ENCODE results near the gene PLXNA2. TPM values are rescaled to one million over a fixed set of nuclear protein-coding genes. Genes with fewer than 3 reads are reported as not detected.

Gene PLXNA2
- polyA plus RNA-seq, 4 donors, result 10.7 to 17.8 (median 12.8) TPM

- WGBS, 3 donors, result 27 to 60% (median 35%) methylated on average over 4 of the region's 4 CpGs
Observed at GRCh38 chr1:208100106-208100505, 144.1 kb downstream of the PLXNA2 start.

GRCh38 chr1:208098773-208099172 lies 145.4 kb downstream of the PLXNA2 start:
- no peak for DNase-seq
- Histone ChIP-seq H3K36me3 (ENCODE audit: control insufficient read depth in 3 of 3, insufficient read depth in 2 of 3, low read depth in 1 of 3, low read length in 3 of 3) (peaks cover 0 to 24% (median 15%) of the 10 kb centered on the region in 3 donors), H3K4me3 (ENCODE audit: low read depth in 1 of 3, low read length in 3 of 3) (no peak overlapping the region), H3K4me1 (ENCODE audit: control insufficient read depth in 3 of 3, insufficient read depth in 2 of 3, low read depth in 1 of 3, low read length in 2 of 3) (peaks cover 4 to 31% (median 8%) of the 10 kb centered on the region in 3 donors), H3K27ac (ENCODE audit: low read depth in 1 of 3, low read length in 2 of 3) (no peak overlapping the region), H3K9me3 (ENCODE audit: control insufficient read depth in 2 of 2, insufficient read depth in 1 of 2, low read depth in 1 of 2, low read length in 1 of 2) (no peaks in the 10 kb centered on the region), H3K27me3 (ENCODE audit: control insufficient read depth in 3 of 3, insufficient read depth in 3 of 3, low read length in 3 of 3) (peaks cover 0 to 7% (median 0%) of the 10 kb centered on the region in 3 donors)
- no peak for FAIRE-seq
- WGBS, 3 donors, result 66 to 82% (median 72%) methylated on average over 7 of the region's 7 CpGs

More at GRCh38 chr1:208100106-208100505, 144.1 kb downstream of the PLXNA2 start:
- peaks cover 0 to 7% (median 0%) of the 10 kb centered on the region in 3 donors for H3K27me3 ChIP-seq (ENCODE audit: control insufficient read depth in 3 of 3, insufficient read depth in 3 of 3, low read length in 3 of 3)
- FAIRE-seq (no peak), DNase-seq (peak in 1 of 2 donors; percentile 54)
- H3K9me3 ChIP-seq (ENCODE audit: control insufficient read depth in 2 of 2, insufficient read depth in 1 of 2, low read depth in 1 of 2, low read length in 1 of 2), result no peaks in the 10 kb centered on the region
- H3K36me3 ChIP-seq (ENCODE audit: control insufficient read depth in 3 of 3, insufficient read depth in 2 of 3, low read depth in 1 of 3, low read length in 3 of 3), result peaks cover 0 to 23% (median 10%) of the 10 kb centered on the region in 3 donors
- no peak overlapping the region for H3K4me3 ChIP-seq (ENCODE audit: low read depth in 1 of 3, low read length in 3 of 3)
- H3K27ac ChIP-seq (ENCODE audit: low read depth in 1 of 3, low read length in 2 of 3), result no peak overlapping the region
- peaks cover 4 to 35% (median 11%) of the 10 kb centered on the region in 3 donors for H3K4me1 ChIP-seq (ENCODE audit: control insufficient read depth in 3 of 3, insufficient read depth in 2 of 3, low read depth in 1 of 3, low read length in 2 of 3)

GRCh38 chr1:208093754-208094719 lies 150.1 kb downstream of the PLXNA2 start:
- peaks cover 0 to 30% (median 27%) of the 10 kb centered on the region in 3 donors for H3K36me3 ChIP-seq (ENCODE audit: control insufficient read depth in 3 of 3, insufficient read depth in 2 of 3, low read depth in 1 of 3, low read length in 3 of 3)

GRCh38 chr1:208093046-208093445 lies 151.1 kb downstream of the PLXNA2 start:
- no peaks in the 10 kb centered on the region for H3K4me1 ChIP-seq (ENCODE audit: control insufficient read depth in 3 of 3, insufficient read depth in 2 of 3, low read depth in 1 of 3, low read length in 2 of 3)
- H3K27me3 ChIP-seq (ENCODE audit: control insufficient read depth in 3 of 3, insufficient read depth in 3 of 3, low read length in 3 of 3), result peaks cover 0 to 6% (median 0%) of the 10 kb centered on the region in 3 donors
- no peaks in the 10 kb centered on the region for H3K9me3 ChIP-seq (ENCODE audit: control insufficient read depth in 2 of 2, insufficient read depth in 1 of 2, low read depth in 1 of 2, low read length in 1 of 2)
- no peak overlapping the region for H3K27ac ChIP-seq (ENCODE audit: low read depth in 1 of 3, low read length in 2 of 3)
- H3K4me3 ChIP-seq (ENCODE audit: low read depth in 1 of 3, low read length in 3 of 3), result no peak overlapping the region
- FAIRE-seq, result no peak
- H3K36me3 ChIP-seq (ENCODE audit: control insufficient read depth in 3 of 3, insufficient read depth in 2 of 3, low read depth in 1 of 3, low read length in 3 of 3), result peaks cover 0 to 30% (median 26%) of the 10 kb centered on the region in 3 donors
- 92 to 97% (median 95%) methylated on average over 3 of the region's 3 CpGs for WGBS, 3 donors
- DNase-seq, result no peak

More at GRCh38 chr1:208093754-208094719, 150.1 kb downstream of the PLXNA2 start:
- DNase-seq, result peak; percentile 55 to 65
- Histone ChIP-seq H3K27me3 (ENCODE audit: control insufficient read depth in 3 of 3, insufficient read depth in 3 of 3, low read length in 3 of 3) (peaks cover 0 to 9% (median 0%) of the 10 kb centered on the region in 3 donors), H3K4me1 (ENCODE audit: control insufficient read depth in 3 of 3, insufficient read depth in 2 of 3, low read depth in 1 of 3, low read length in 2 of 3) (no peaks in the 10 kb centered on the region), H3K27ac (ENCODE audit: low read depth in 1 of 3, low read length in 2 of 3) (no peak overlapping the region), H3K4me3 (ENCODE audit: low read depth in 1 of 3, low read length in 3 of 3) (no peak overlapping the region), H3K9me3 (ENCODE audit: control insufficient read depth in 2 of 2, insufficient read depth in 1 of 2, low read depth in 1 of 2, low read length in 1 of 2) (no peaks in the 10 kb centered on the region)
- FAIRE-seq, result no peak
- 52 to 58% (median 53%) methylated on average over 4 of the region's 4 CpGs for WGBS, 3 donors

- no peak for FAIRE-seq
- 65 to 90% (median 78%) methylated on average over 9 of the region's 9 CpGs for WGBS, 3 donors
- no peak overlapping the region for H3K27ac ChIP-seq (ENCODE audit: low read depth in 1 of 3, low read length in 2 of 3)
Observed at GRCh38 chr1:208090388-208091301, 153.5 kb downstream of the PLXNA2 start.

GRCh38 chr1:208089761-208090370 lies 154.3 kb downstream of the PLXNA2 start:
- H3K27me3 ChIP-seq (ENCODE audit: control insufficient read depth in 3 of 3, insufficient read depth in 3 of 3, low read length in 3 of 3), result peaks cover 0 to 21% (median 0%) of the 10 kb centered on the region in 3 donors
- H3K27ac ChIP-seq (ENCODE audit: low read depth in 1 of 3, low read length in 2 of 3), result no peak overlapping the region
- H3K36me3 ChIP-seq (ENCODE audit: control insufficient read depth in 3 of 3, insufficient read depth in 2 of 3, low read depth in 1 of 3, low read length in 3 of 3), result peaks cover 0 to 25% (median 22%) of the 10 kb centered on the region in 3 donors
- no peaks in the 10 kb centered on the region for H3K9me3 ChIP-seq (ENCODE audit: control insufficient read depth in 2 of 2, insufficient read depth in 1 of 2, low read depth in 1 of 2, low read length in 1 of 2)
- H3K4me1 ChIP-seq (ENCODE audit: control insufficient read depth in 3 of 3, insufficient read depth in 2 of 3, low read depth in 1 of 3, low read length in 2 of 3), result peaks cover 0 to 3% (median 3%) of the 10 kb centered on the region in 3 donors
- DNase-seq (no peak), FAIRE-seq (no peak)
- 56 to 87% (median 85%) methylated on average over 6 of the region's 6 CpGs for WGBS, 3 donors
- no peak overlapping the region for H3K4me3 ChIP-seq (ENCODE audit: low read depth in 1 of 3, low read length in 3 of 3)

More at GRCh38 chr1:208090388-208091301, 153.5 kb downstream of the PLXNA2 start:
- Histone ChIP-seq H3K36me3 (ENCODE audit: control insufficient read depth in 3 of 3, insufficient read depth in 2 of 3, low read depth in 1 of 3, low read length in 3 of 3) (peaks cover 0 to 24% (median 22%) of the 10 kb centered on the region in 3 donors), H3K27me3 (ENCODE audit: control insufficient read depth in 3 of 3, insufficient read depth in 3 of 3, low read length in 3 of 3) (peaks cover 0 to 14% (median 0%) of the 10 kb centered on the region in 3 donors), H3K4me3 (ENCODE audit: low read depth in 1 of 3, low read length in 3 of 3) (no peak overlapping the region), H3K4me1 (ENCODE audit: control insufficient read depth in 3 of 3, insufficient read depth in 2 of 3, low read depth in 1 of 3, low read length in 2 of 3) (peaks cover 0 to 3% (median 3%) of the 10 kb centered on the region in 3 donors), H3K9me3 (ENCODE audit: control insufficient read depth in 2 of 2, insufficient read depth in 1 of 2, low read depth in 1 of 2, low read length in 1 of 2) (no peaks in the 10 kb centered on the region)
- no peak for DNase-seq

- WGBS, 3 donors, result 71 to 96% (median 87%) methylated on average over 1 of the region's 1 CpG
- FAIRE-seq, result no peak
Observed at GRCh38 chr1:208089149-208089548, 155.0 kb downstream of the PLXNA2 start.

More at GRCh38 chr1:208089149-208089548, 155.0 kb downstream of the PLXNA2 start:
- H3K27me3 ChIP-seq (ENCODE audit: control insufficient read depth in 3 of 3, insufficient read depth in 3 of 3, low read length in 3 of 3), result peaks cover 0 to 25% (median 0%) of the 10 kb centered on the region in 3 donors
- H3K4me3 ChIP-seq (ENCODE audit: low read depth in 1 of 3, low read length in 3 of 3), result no peak overlapping the region
- no peak for DNase-seq
- H3K9me3 ChIP-seq (ENCODE audit: control insufficient read depth in 2 of 2, insufficient read depth in 1 of 2, low read depth in 1 of 2, low read length in 1 of 2), result no peaks in the 10 kb centered on the region
- H3K36me3 ChIP-seq (ENCODE audit: control insufficient read depth in 3 of 3, insufficient read depth in 2 of 3, low read depth in 1 of 3, low read length in 3 of 3), result peaks cover 0 to 31% (median 22%) of the 10 kb centered on the region in 3 donors
- peaks cover 0 to 3% (median 3%) of the 10 kb centered on the region in 3 donors for H3K4me1 ChIP-seq (ENCODE audit: control insufficient read depth in 3 of 3, insufficient read depth in 2 of 3, low read depth in 1 of 3, low read length in 2 of 3)
- no peak overlapping the region for H3K27ac ChIP-seq (ENCODE audit: low read depth in 1 of 3, low read length in 2 of 3)
